Stimulated activated CD4-positive, alpha-beta T cell treated with anti-CD3 and anti-CD28 coated beads, Interleukin-1b, Interleukin-23, amount 100 ng/mL, for 4 hours (primary cell): ENCODE data around the gene LPCAT1.

Source experiments
- DNase-seq, 2 donors: peaks; one replicate each; pipeline ENCODE4 v3.0.0-alpha.2; 2020; ENCODE audit warnings: low read depth in 2 of 2

The LPCAT1 gene

GRCh38 chr5:1555011-1555807 is 31.4 kb upstream of the LPCAT1 start:
- no peak for DNase-seq

- no peak for DNase-seq
These were observed 30.7 kb upstream of the LPCAT1 start for GRCh38 chr5:1554410-1554967.

- DNase-seq = no peak
These were observed 30.0 kb upstream of the LPCAT1 start for GRCh38 chr5:1553539-1554409.

GRCh38 chr5:1552521-1553255 is 28.9 kb upstream of the LPCAT1 start:
- DNase-seq = no peak

GRCh38 chr5:1551426-1552301 is 27.9 kb upstream of the LPCAT1 start:
- no peak for DNase-seq

- no peak for DNase-seq
These were observed 26.7 kb upstream of the LPCAT1 start for GRCh38 chr5:1550287-1551076.

GRCh38 chr5:1549475-1550030 is 25.8 kb upstream of the LPCAT1 start:
- DNase-seq = no peak

- DNase-seq = no peak
These were observed 25.1 kb upstream of the LPCAT1 start for GRCh38 chr5:1548702-1549474.

- no peak for DNase-seq
These were observed 23.9 kb upstream of the LPCAT1 start for GRCh38 chr5:1547655-1548054.

- DNase-seq = no peak
These were observed 23.5 kb upstream of the LPCAT1 start for GRCh38 chr5:1547236-1547635.

GRCh38 chr5:1546556-1546955 is 22.8 kb upstream of the LPCAT1 start:
- DNase-seq = no peak

- no peak for DNase-seq
These were observed 22.1 kb upstream of the LPCAT1 start for GRCh38 chr5:1545805-1546355.

- no peak for DNase-seq
These were observed 21.5 kb upstream of the LPCAT1 start for GRCh38 chr5:1545126-1545804.

- no peak for DNase-seq
These were observed 20.7 kb upstream of the LPCAT1 start for GRCh38 chr5:1544294-1544961.

- no peak for DNase-seq
These were observed 19.9 kb upstream of the LPCAT1 start for GRCh38 chr5:1543398-1544293.

GRCh38 chr5:1542781-1543180 is 19.0 kb upstream of the LPCAT1 start:
- no peak for DNase-seq
